ENCODE data around the gene CS.
A peak's percentile ranks its signal among the peaks of the same experiment; 100 is the strongest.

CS gene

DNA sequence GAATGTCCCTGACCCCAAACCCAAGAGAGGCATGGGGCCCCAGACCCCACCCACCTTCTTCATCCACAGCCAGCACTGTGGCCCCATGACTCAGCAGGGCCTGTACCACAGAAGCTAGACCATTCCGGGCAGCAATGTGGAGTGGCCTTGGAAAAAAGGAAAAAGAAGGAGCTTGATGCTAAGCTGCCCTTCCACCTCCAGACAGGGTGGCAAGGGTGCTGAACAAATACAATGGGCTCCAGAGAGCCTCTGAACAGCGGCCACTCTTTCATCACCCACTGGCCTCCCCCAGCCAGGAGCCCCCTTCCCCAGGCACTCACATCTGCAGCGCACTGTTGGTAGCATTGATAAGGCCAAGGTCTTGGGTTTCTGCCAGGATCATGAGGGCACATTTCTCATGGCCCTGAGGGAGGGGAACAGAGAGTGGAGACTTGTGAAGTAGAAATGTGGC lies 56.4 kb downstream of the CS start:
- no peak for DNase-seq

- DNase-seq: no peak
Observed at GRCh38 chr12:56242986-56243385, 57.1 kb downstream of the CS start.

DNA sequence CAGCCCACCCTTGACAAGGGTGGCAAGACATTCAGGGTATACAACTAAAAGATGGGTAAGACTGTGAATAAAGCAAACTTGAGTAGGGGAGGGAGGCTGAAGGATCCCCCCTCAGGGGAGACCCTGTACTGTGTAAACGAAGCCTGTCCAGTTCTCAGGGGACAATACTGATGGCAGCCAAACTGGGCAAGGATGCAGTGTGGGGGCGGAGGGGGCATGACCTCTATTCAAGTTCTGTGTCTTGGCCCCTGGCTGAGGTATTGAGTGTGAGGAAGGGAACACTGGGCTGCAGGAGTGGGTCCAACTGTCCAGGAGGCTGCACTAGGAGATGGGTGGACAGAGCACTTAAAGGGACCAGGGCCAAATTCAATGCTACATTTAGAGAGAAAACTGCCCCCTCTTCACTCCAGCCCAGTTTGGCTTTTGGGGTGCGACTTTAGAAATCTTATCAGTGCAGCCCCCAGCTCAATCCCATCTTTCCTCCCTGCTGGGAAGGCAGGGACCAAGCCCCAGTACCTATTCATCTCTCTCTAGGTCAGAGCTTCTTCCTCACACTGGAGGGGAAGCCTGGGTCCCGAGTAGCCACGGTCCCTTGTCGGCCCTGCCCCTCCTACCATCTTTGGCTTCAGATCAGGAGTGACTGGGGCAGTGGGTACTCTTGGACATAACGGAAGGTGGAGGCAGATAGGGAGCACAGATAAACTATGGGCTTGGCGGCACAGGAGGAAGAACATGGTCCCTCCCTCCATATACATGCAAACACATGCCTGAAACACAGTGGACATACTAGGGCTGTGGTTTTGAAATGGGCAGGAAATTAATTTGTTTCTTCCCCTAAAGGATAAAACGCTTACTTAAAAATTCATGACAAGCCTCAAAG lies 58.5 kb downstream of the CS start:
- no peak for DNase-seq

DNA sequence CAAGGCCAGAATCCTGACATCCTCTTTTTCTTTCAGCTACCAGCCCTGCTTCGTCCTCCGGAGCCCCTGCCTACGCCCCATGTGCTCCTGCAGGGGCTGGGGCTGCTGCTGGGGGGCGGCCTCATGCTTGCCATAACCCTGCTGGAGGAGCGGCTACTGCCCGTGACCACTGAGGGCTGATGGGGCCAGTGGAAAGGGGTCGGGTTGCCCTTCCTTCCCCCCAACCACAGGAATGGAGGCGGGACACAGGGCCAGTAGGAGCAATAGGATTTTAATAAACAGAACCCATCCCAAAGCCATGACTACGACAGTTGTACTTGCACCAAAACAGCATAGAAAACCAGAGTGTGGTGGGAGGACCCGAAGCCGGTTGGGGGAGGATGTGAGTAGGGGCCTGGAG lies 62.6 kb downstream of the CS start:
- no peak for DNase-seq

DNA sequence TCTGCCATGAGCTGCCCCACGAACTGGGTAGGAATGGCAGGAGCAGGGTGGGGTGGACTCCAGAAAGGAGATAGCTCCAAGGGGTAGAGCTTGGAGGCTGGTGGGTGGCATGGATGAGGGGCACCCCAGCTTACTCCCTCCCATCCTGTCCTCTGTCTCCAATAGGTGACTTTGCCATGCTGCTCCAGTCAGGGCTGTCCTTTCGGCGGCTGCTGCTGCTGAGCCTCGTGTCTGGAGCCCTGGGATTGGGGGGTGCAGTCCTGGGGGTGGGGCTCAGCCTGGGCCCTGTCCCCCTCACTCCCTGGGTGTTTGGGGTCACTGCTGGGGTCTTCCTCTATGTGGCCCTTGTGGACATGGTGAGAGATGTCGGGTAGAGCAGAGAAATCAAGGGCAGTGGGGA lies 63.1 kb downstream of the CS start:
- DNase-seq: no peak

- no peak for DNase-seq
Observed at GRCh38 chr12:56236091-56236490, 64.0 kb downstream of the CS start.

- no peak for DNase-seq
Observed at GRCh38 chr12:56234746-56235436, 65.2 kb downstream of the CS start.

DNA sequence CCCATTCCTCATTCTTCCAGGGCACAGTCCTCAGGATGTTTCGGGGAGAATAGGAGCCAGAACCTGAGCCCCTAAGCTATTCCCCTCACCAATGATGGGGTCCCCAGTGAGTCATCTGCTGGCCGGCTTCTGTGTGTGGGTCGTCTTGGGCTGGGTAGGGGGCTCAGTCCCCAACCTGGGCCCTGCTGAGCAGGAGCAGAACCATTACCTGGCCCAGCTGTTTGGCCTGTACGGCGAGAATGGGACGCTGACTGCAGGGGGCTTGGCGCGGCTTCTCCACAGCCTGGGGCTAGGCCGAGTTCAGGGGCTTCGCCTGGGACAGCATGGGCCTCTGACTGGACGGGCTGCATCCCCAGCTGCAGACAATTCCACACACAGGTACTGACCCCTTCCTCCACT lies 68.9 kb downstream of the CS start:
- DNase-seq: no peak

DNA sequence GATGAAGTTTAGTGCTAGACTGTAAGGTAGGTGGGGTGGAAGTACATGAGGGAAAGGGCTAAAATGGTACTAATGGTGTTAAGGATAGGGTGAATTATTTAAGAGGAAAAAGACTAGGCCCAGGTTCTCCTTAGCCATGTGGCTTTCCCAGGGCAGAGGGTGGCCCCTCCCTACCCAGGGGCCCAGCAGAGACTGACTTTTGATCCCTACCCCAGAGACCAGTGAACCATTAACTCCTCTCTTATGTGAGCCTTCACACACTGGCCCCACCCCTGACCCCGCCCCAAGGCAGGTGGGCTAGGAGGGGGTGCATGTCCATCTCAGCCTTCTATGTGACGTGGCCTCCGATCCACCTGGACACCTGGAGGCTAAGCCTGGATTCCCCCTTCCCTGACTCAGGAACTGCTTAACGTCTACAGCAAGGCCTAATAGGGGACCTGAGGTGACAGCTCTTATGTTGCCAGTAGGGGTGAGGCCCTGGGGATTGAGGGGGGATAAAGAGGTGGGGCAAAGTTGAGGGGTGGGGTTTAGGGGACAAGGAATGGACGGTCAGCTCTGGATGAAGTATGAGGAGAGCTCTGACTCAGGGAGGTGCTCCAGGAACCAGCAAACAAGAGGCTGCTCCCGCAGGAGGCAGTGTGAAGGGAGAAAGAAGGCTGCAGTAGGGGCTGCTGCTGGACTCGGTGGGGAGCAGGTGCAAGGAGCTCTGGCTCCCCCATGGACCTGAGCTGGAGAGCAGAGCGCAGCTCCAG lies 69.5 kb downstream of the CS start:
- DNase-seq: no peak

DNA sequence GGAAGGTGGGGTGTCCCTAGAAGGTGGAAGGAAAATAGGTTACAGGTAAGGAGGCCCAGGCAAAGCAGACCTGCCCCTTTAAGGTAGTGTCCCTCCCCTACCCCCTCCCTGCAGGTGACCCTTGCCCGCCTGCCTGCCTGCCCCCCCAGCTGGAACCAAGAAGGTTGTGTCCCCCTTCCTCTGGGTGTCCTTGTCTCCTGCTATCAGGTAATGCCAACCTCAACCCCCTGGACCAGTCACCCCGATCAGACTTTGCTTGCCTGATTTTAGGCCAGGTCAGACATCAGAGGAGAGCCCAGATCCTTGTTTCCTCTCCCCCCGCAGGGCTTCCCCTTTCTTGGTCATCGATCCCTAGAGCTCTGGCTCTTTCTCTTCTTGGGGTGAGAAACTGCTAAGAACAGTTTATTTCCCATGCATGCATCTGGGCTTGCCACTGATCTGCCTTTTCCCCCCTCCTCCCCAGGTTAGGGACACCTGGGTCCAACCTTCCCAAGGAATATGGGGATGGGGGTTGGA lies 70.2 kb downstream of the CS start, which contains the start of gene SLC39A5:
Gene SLC39A5 (plus strand): TSS at position 136 of the 516 bp plus-strand sequence. CDS start 1,224 bp downstream, outside the sequence.
- no peak for DNase-seq

- DNase-seq: no peak
Observed at GRCh38 chr12:56229082-56229481, 71.0 kb downstream of the CS start.

DNA sequence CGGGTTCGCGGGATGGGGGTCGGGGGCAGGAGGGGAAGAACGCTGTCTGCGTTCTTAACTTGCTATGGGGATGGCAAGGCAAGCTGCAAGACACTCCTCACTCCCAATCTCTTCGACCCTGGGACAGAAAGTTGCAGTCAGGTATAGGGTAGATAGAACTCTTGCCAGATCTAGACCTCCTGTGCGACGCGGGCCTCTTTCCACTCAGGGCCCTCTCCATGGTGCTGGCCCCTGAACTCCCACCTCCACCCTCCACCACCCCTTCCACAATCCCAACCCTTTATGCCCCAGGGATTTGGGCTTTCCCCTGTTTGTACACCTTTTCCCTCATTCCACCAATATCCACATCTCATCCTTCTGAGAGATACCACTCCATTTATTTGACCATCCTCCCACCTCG lies 75.2 kb downstream of the CS start:
- DNase-seq: no peak

- DNase-seq: peak; percentile 99
Observed at GRCh38 chr12:56224102-56224701, 75.9 kb downstream of the CS start, which contains the start of gene NABP2. Gene NABP2 (plus strand): TSS chr12:56224342. CDS start chr12:56224857, 515 bp downstream.

DNA sequence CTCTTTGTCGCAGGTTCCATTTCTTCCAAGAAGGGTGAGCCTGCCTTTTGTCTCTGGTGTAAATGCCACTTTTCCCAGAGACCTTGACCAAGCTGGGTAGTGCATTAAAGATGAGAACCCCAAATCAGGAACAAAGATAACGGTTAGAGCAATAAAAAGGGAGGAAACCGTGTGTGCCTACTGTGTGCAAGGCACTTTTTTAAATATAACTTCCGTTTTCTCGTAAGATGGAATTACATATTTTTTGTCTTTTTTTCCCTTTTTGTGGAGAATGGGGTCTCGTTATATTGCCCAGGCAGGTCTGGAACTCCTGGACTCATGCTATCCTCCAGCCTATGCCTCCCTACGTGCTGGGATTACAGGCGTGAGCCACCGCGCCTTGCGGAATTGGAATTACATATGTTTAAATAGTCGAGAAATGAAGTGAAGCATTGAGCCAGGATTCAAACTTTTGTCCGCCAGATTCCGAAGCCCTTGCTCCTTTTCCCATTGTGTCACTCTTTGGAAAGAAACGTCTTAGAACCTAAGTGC lies 76.5 kb downstream of the CS start:
- DNase-seq: no peak

DNA sequence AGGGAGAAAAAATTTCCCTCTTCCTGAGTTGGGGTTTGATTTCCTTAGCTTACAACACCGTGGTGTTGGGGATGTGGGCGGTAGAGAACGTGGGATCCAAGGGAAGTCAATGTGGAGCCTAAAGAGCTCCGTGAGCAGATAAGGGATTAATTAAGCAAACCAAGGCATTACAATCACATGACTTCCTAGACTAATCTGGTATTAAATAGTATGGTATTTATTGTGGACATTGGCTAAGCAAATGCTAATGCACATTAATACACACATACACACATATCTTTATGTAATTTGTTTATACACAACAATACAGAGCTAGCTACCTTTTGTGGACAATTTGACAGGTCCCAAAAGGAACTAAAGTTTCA lies 77.6 kb downstream of the CS start:
- DNase-seq: no peak

DNA sequence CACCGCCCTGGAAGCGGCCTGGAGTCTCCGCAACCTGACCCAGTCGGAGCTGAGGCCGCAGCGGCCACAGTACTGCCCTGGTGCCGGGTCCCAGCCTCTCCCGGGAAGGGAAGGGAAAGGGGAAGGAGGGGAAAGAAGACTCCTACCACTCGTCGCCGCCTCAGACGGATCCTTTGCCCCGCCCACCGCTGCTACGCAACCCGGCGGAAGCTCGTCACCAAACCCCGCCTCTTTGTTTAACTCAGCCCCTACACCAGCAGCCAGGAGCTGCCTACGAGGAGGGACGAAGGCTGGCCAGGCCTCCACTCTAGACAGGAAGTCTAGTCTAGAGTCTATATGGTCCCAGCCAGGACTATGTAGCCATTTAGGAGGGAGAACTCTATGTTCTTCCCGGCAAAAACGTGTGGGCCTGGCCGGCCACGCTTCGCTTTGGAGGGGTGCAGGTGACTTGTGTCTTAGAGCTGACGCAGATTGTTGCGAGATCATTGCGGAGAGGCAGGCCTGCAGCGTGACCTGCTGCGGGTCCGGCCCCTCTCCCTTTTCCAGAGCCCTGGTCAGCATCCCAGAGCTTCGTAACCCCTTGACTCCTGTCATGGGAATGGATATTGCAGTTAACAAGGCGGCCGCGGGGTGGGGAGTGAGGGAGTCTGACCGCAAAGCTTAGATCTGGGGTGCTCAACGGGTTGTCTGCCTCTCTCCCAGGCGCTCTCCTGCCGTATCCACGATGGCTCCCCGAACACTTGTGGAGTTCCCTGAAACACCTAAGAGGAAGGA lies 78.2 kb downstream of the CS start, which contains the start of gene RNF41:
Gene RNF41 (minus strand): TSS at position 166 of the 774 bp plus-strand sequence. CDS start 7,875 bp downstream, outside the sequence.
- DNase-seq: peak; percentile 98

All from fibroblast of skin of back (primary cell).